PC-9 (cell line): ENCODE data around the gene SVEP1. TPM values are rescaled to one million over a fixed set of nuclear protein-coding genes. Genes with fewer than 3 reads are reported as not detected.

Experiments used
- BruUV-seq: library from RNA; stranded (reverse); fragments of 400-500 nt; replicated peaks from 2 replicates; lab custom pipeline; 2021; lab: Mats Ljungman, UMichigan
- CTCF ChIA-PET: fragments of 300-600 bp; sonication (Branson Sonifier 250); formaldehyde crosslinking; loops from one replicate; lab custom pipeline; 2022; ENCODE audit warnings: antibody characterized with exemption; lab: Charles Lee
- POLR2A ChIA-PET: fragments of 300-600 bp; sonication (Branson Sonifier 250); formaldehyde crosslinking; loops from one replicate; lab custom pipeline; 2022; ENCODE audit warnings: antibody characterized with exemption; ENCODE audit not compliant: unreplicated experiment; lab: Charles Lee
- DNase-seq, 2 experiments: peaks; one replicate each; pipeline versions ENCODE4 v3.0.0 to v3.0.0-alpha.2; 2015 to 2022; ENCODE audit warnings: mixed read lengths in 1 of 2
- H2AFZ ChIP-seq: fragments of 200-600 bp; sonication (generic); 2 replicates; pipeline ENCODE4 v1.8.1; 2017; ENCODE audit warnings: antibody characterized with exemption
- H3F3A ChIP-seq: fragments of 200-600 bp; sonication (generic); 2 replicates; pipeline ENCODE4 v1.8.1; 2017; ENCODE audit warnings: antibody characterized with exemption, mild to moderate bottlenecking, low read depth; ENCODE audit not compliant: insufficient read depth
- H3K27ac ChIP-seq: fragments of 200-600 bp; sonication (generic); 2 replicates; pipeline ENCODE4 v1.6.1; 2016; ENCODE audit warnings: mixed run types
- H3K27me3 ChIP-seq: fragments of 200-600 bp; sonication (generic); 2 replicates; pipeline ENCODE4 v1.6.1; 2016; ENCODE audit warnings: low read depth, mixed run types; ENCODE audit not compliant: insufficient read depth
- H3K36me3 ChIP-seq: fragments of 200-600 bp; sonication (generic); 2 replicates; pipeline ENCODE4 v1.6.1; 2016; ENCODE audit warnings: low read depth, mixed run types
- H3K4me1 ChIP-seq: fragments of 200-600 bp; sonication (generic); replicated peaks from 2 replicates; pipeline ENCODE4 v1.6.1; 2016; ENCODE audit warnings: mixed run types; ENCODE audit not compliant: insufficient read depth
- H3K4me2 ChIP-seq: fragments of 200-600 bp; sonication (generic); 2 replicates; pipeline ENCODE4 v1.6.1; 2017; ENCODE audit warnings: mixed run types
- H3K4me3 ChIP-seq: fragments of 200-600 bp; sonication (generic); 2 replicates; pipeline ENCODE4 v1.6.1; 2016; ENCODE audit warnings: mixed run types
- H3K79me2 ChIP-seq: fragments of 200-600 bp; sonication (generic); 2 replicates; pipeline ENCODE4 v1.6.1; 2017; ENCODE audit warnings: low read depth, mixed run types
- H3K9me2 ChIP-seq: fragments of 200-600 bp; sonication (generic); 2 replicates; pipeline ENCODE4 v1.8.1; 2017; ENCODE audit warnings: mild to moderate bottlenecking; ENCODE audit not compliant: insufficient read depth
- H3K9me3 ChIP-seq: fragments of 200-600 bp; sonication (generic); 2 replicates; pipeline ENCODE4 v1.8.1; 2016; ENCODE audit warnings: low read depth; ENCODE audit not compliant: insufficient read depth
- H4K20me1 ChIP-seq: fragments of 200-600 bp; sonication (generic); 2 replicates; pipeline ENCODE4 v1.8.1; 2017; ENCODE audit not compliant: insufficient read depth
- EZH2 ChIP-seq: fragments of 200-600 bp; sonication (generic); IDR thresholded peaks from 2 replicates; pipeline ENCODE4 v1.8.0; 2017; ENCODE audit warnings: antibody characterized with exemption, low read depth
- intact Hi-C: fragments of 100-400 bp; cut with micrococcal nuclease; formaldehyde crosslinking; loops from one replicate; pipeline ENCODE4 v1.10.0; 2022; ENCODE audit not compliant: unreplicated experiment
- total RNA-seq: library from RNA; stranded (reverse); gene quantifications from 2 replicates; pipeline ENCODE4 v1.2.3, GENCODE V29; 2021
- TF ChIP-seq, protein P1 (sequence below): fragments of 200-600 bp; sonication (generic); conservative IDR thresholded peaks from 2 replicates; pipeline ENCODE4 v1.6.1; 2017; ENCODE audit warnings: mixed run types, antibody characterized with exemption, mild to moderate bottlenecking, moderate library complexity

The SVEP1 gene
- total RNA-seq, 1 experiment from 2014 or later: 3.3 TPM

DNA sequence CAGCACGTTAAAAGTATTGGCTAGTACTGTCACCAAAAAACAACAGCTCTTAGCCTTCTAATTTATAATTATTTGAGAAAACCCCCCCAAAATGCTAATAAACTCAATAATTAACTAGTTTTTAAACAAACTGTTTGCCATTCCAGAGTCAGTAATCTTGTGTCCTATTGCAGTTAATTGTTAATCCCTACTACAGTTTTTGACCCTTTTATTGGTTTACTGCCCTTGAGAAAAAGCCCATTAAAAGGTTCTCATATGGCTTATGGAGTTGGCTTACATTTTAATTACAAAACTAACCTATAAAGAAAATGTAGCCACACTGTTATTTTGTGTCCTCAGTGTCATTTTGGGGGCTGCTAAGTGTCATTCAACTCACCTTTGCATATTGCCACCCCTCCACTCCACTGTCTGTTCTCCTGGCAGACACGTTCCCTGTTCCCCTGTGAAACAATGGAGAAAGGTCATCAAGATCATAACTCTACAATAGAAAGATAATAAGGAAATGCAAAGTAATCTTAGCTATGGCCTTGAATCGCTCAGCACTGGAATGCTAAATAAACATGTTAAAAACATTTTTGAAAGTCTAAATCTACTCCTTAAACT, 190.3 kb downstream of the SVEP1 start:
- ChIA-PET POLR2A (interaction anchor here (0.7 kb wide), 1 partner anchor 47 kb away, joined by 8 read pairs; no protein-coding TSS in a partner anchor), CTCF (interaction anchor here (0.6 kb wide), 1 partner anchor 1508 kb away, joined by 3 read pairs; the partner anchor contains the start of gene UGCG)
- Histone ChIP-seq H3K4me2 (no peak overlapping the region), H3K27me3 (no peaks in the 10 kb centered on the region), H3K4me1 (no peaks in the 10 kb centered on the region), H3K36me3 (peaks cover 10% of the 10 kb centered on the region; the same call in 1 of the 2 replicates), H4K20me1 (no peaks in the 10 kb centered on the region), H3K4me3 (no peak overlapping the region), H3F3A (no peaks in the 10 kb centered on the region), H3K79me2 (no peaks in the 10 kb centered on the region), H3K27ac (no peak overlapping the region), H2AFZ (no peak overlapping the region), H3K9me3 (no peaks in the 10 kb centered on the region), H3K9me2 (no peaks in the 10 kb centered on the region)
- no TSS peak for BruUV-seq
- DNase-seq: no peak
- intact Hi-C loops: no loop called here
- TF ChIP-seq, protein P1, sequence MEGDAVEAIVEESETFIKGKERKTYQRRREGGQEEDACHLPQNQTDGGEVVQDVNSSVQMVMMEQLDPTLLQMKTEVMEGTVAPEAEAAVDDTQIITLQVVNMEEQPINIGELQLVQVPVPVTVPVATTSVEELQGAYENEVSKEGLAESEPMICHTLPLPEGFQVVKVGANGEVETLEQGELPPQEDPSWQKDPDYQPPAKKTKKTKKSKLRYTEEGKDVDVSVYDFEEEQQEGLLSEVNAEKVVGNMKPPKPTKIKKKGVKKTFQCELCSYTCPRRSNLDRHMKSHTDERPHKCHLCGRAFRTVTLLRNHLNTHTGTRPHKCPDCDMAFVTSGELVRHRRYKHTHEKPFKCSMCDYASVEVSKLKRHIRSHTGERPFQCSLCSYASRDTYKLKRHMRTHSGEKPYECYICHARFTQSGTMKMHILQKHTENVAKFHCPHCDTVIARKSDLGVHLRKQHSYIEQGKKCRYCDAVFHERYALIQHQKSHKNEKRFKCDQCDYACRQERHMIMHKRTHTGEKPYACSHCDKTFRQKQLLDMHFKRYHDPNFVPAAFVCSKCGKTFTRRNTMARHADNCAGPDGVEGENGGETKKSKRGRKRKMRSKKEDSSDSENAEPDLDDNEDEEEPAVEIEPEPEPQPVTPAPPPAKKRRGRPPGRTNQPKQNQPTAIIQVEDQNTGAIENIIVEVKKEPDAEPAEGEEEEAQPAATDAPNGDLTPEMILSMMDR: no peak
- TF ChIP-seq EZH2: no peak

DNA sequence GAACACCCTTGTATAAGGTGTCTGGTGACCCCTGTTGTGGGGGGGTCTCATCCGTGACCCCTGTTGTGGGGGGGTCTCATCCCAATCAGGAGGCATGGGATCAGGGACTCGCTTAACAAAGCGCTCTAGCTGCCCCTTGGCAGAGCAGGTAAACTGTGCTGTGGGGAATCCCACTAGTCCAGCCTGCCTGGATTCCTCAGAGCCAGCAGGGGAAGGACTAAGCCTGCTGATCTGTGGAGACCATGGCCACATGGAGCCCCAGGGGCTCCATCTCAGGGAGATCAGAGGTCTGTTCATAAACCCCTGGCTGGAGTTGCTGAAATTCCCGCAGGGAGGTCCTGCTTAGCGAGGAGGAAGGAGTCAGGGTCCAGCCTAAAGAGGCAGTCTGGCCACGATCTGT, 196.1 kb downstream of the SVEP1 start:
- no peaks in the 10 kb centered on the region for H3K79me2 ChIP-seq
- BruUV-seq: no TSS peak
- H3K36me3 ChIP-seq: peaks cover 5% of the 10 kb centered on the region; the same call in 1 of the 2 replicates
- no peaks in the 10 kb centered on the region for H3K9me2 ChIP-seq
- no peak overlapping the region for H3K27ac ChIP-seq
- no peaks in the 10 kb centered on the region for H3F3A ChIP-seq
- CTCF ChIA-PET: no interaction called here
- DNase-seq: no peak
- H2AFZ ChIP-seq: no peak overlapping the region
- no peaks in the 10 kb centered on the region for H3K27me3 ChIP-seq
- no peaks in the 10 kb centered on the region for H3K4me1 ChIP-seq
- intact Hi-C loops: no loop called here
- no peak overlapping the region for H3K4me2 ChIP-seq
- H4K20me1 ChIP-seq: no peaks in the 10 kb centered on the region
- no peak overlapping the region for H3K4me3 ChIP-seq
- TF ChIP-seq, protein P1: no peak
- TF ChIP-seq EZH2: no peak
- no peaks in the 10 kb centered on the region for H3K9me3 ChIP-seq
- POLR2A ChIA-PET: no interaction called here

DNA sequence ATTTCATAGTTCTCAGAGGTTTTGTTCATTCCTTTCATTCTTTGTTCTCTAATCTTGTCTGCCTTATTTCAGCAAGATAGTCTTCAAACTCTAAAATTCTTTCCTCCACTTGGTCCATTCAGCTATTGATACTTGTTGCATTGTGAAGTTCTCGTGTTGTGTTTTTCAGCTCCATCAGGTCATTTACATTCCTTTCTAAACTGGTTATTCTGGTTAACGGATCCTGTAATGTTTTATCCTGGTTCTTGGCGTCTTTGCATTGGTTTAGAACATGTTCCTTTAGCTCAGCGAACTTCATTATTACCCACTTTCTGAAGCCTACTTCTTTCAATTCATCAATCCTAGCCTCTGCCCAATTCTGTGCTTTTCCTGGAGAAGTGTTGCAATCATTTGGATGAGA, 196.8 kb downstream of the SVEP1 start:
- Histone ChIP-seq H3F3A (no peaks in the 10 kb centered on the region), H3K79me2 (no peaks in the 10 kb centered on the region), H3K4me1 (no peaks in the 10 kb centered on the region), H4K20me1 (no peaks in the 10 kb centered on the region), H3K27ac (no peak overlapping the region), H3K9me2 (no peaks in the 10 kb centered on the region), H2AFZ (no peak overlapping the region), H3K4me3 (no peak overlapping the region), H3K9me3 (no peaks in the 10 kb centered on the region), H3K27me3 (no peaks in the 10 kb centered on the region), H3K36me3 (peaks cover 5% of the 10 kb centered on the region; the same call in 1 of the 2 replicates), H3K4me2 (no peak overlapping the region)
- CTCF ChIA-PET: no interaction called here
- no peak for TF ChIP-seq EZH2
- TF ChIP-seq, protein P1: no peak
- intact Hi-C loops: no loop called here
- POLR2A ChIA-PET: no interaction called here
- no peak for DNase-seq
- no TSS peak for BruUV-seq
